T-cell (primary cell): ENCODE data around the gene GALNT9. TPM values are rescaled to one million over a fixed set of nuclear protein-coding genes. Genes with fewer than 3 reads are reported as not detected.

Experiments
- ATAC-seq, 4 experiments: fragments of 200-7000 bp in 3 of 4; fragments of 150-1000 bp in 1 of 4; cut with Tn5 transposase; replicated peaks in 1 of 4; 1 replicate in 3 of 4; 2 replicates in 1 of 4; pipeline ENCODE4 v1.10.0; 2021; ENCODE audit warnings: moderate library complexity in 3 of 4, mild to moderate bottlenecking in 2 of 4, moderate number of reproducible peaks in 1 of 4
- CTCF ChIA-PET, 2 donors: fragments of 300-600 bp; sonication (Branson Sonifier 250); formaldehyde crosslinking; loops; one replicate each; lab custom pipeline; 2022; ENCODE audit warnings: antibody characterized with exemption in 2 of 2; lab: Charles Lee
- POLR2A ChIA-PET, 2 donors: fragments of 300-600 bp; sonication (Branson Sonifier 250); formaldehyde crosslinking; loops; one replicate each; lab custom pipeline; 2022; ENCODE audit warnings: antibody characterized with exemption in 2 of 2; lab: Charles Lee
- DNase-seq, 35 experiments: peaks; one replicate each; pipeline versions ENCODE4 v3.0.0 to v3.0.0-alpha.2; 2013 to 2023
- H3K27ac ChIP-seq: one replicate; pipeline ENCODE4 v1.5.1; 2013; ENCODE audit warnings: low read length
- H3K27me3 ChIP-seq, 2 experiments: replicated peaks in 1 of 2; 1 replicate in 1 of 2; 2 replicates in 1 of 2; pipeline versions ENCODE4 v1.6.1 to v1.7.0; 2013; ENCODE audit warnings: low read length in 1 of 2, mixed read lengths in 1 of 2; ENCODE audit not compliant: control insufficient read depth in 2 of 2, insufficient read depth in 2 of 2; ENCODE audit errors: extremely low read depth in 1 of 2
- H3K36me3 ChIP-seq, 2 donors: 1 replicate in 1 of 2; 2 replicates in 1 of 2; pipeline versions ENCODE4 v1.6.1 to v1.7.0; 2013; ENCODE audit warnings: low read length in 1 of 2; ENCODE audit not compliant: control insufficient read depth in 2 of 2, insufficient read depth in 1 of 2; ENCODE audit errors: extremely low read depth in 1 of 2
- H3K4me1 ChIP-seq, 2 experiments: 1 replicate in 1 of 2; 2 replicates in 1 of 2; pipeline versions ENCODE4 v1.6.1 to v1.7.0; 2013; ENCODE audit warnings: low read length in 2 of 2, mixed read lengths in 1 of 2; ENCODE audit not compliant: insufficient read depth in 2 of 2, control insufficient read depth in 1 of 2; ENCODE audit errors: extremely low read depth in 1 of 2
- H3K4me3 ChIP-seq, 2 donors: 1 replicate in 1 of 2; 2 replicates in 1 of 2; pipeline versions ENCODE4 v1.5.1 to v1.7.0; 2013; ENCODE audit warnings: mild to moderate bottlenecking in 2 of 2, low read length in 1 of 2, moderate library complexity in 1 of 2; ENCODE audit not compliant: control insufficient read depth in 1 of 2; ENCODE audit errors: extremely low read depth in 1 of 2
- H3K9me3 ChIP-seq: 2 replicates; pipeline ENCODE4 v1.7.0; 2013
- H3K27ac Mint-ChIP-seq, 2 donors: one replicate each; pipeline ENCODE4 v1.8.0; 2020 to 2021; ENCODE audit warnings: mild to moderate bottlenecking in 2 of 2, mixed read lengths in 2 of 2
- H3K27me3 Mint-ChIP-seq, 2 donors: one replicate each; pipeline ENCODE4 v1.8.0; 2021 to 2022; ENCODE audit warnings: mixed read lengths in 2 of 2
- H3K36me3 Mint-ChIP-seq: one replicate; pipeline ENCODE4 v1.8.0; 2021; ENCODE audit warnings: mixed read lengths
- H3K4me1 Mint-ChIP-seq, 3 donors: one replicate each; pipeline ENCODE4 v1.8.0; 2020 to 2022; ENCODE audit warnings: mixed read lengths in 3 of 3, mild to moderate bottlenecking in 1 of 3
- H3K4me3 Mint-ChIP-seq, 3 donors: one replicate each; pipeline ENCODE4 v1.8.0; 2020 to 2022; ENCODE audit warnings: mild to moderate bottlenecking in 3 of 3, mixed read lengths in 3 of 3, moderate library complexity in 3 of 3
- H3K9me3 Mint-ChIP-seq, 3 donors: one replicate each; pipeline ENCODE4 v1.8.0; 2020 to 2022; ENCODE audit warnings: mixed read lengths in 3 of 3
- WGBS: methylation state at CpG from one replicate; pipeline ENCODE4 v1.1.5; 2013; ENCODE audit warnings: missing lambda C conversion rate; ENCODE audit not compliant: insufficient coverage; 5-methylcytosine and 5-hydroxymethylcytosine counted together
- total RNA-seq, 35 experiments: library from RNA in 6 of 35; stranded (reverse) in 6 of 35; fragments of 120-200 nt in 1 of 35; gene quantifications; one replicate each; pipeline versions ENCODE4 v1.2.1 to v1.2.4 and lab custom pipeline; 2013 to 2026

GALNT9 gene
- total RNA-seq, 5 donors from 2014 or later (not counting 1 experiment from before 2014, with no cell fraction given), result 0.72 TPM; not detected in 4

DNA sequence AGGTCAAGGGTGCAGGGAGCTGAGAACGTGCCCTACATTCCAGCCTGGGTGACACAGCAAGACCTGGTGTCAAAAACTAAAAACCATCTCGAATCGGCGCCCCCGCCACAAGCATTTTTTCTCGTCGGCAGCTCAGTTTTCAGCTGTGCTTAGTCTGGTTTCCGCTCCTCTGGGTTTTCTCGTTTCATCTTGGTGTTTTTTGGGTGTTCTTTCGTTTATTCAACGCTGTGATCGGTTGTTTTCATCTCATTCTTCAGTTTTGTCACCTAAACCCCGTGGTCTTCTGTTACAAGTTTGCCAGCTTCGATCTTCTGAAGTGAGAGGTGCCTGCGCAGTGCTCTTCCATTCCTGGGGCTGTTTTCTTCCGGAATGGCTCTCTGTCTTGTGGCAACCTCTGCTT, 143.7 kb downstream of the GALNT9 start:
- peak overlapping the region in 1 of 2 donors; percentile 41 for H3K4me3 ChIP-seq
- H3K4me1 Mint-ChIP-seq, result peaks cover 41 to 62% (median 59%) of the 10 kb centered on the region in 3 donors
- DNase-seq, result peak in 33 of 35 experiments; percentile 32 to 83 (median 54)

DNA sequence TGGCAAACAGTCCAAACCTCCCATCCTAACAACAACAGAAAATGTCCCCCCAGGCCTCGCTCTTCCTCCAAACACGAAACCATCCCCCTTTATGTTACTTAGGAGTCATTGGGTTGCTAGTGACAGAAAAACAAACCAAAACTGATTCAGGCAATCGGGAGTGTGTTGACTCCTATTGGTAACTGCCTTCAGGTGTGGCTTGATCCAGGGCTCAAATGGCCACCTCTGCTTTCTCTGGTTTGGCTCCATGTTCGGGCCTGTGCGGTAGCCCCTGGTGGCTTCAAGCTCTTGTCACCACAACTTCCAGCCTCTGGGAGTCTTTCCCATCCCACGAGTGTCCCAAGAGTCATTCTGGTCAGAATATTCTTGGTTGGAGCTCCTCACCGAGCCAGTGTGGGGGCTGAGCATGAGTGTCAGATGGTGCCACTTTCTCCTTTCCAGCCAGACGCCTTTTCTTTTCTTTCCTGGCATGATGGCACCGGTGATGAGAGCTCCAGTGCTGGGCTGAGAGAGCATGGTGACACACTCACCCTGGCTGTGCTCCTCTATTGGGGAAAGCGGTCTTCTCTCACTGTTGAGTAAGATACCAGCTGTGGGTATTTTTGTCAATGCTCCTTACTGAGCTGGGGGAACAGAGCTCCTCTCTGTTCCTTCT, 146.6 kb downstream of the GALNT9 start:
- no peaks in the 10 kb centered on the region for H3K9me3 Mint-ChIP-seq
- ATAC-seq, result no peak

More for the DNA sequence above, 143.7 kb downstream of the GALNT9 start:
- CTCF ChIA-PET, result interaction anchor here (0.6 to 1.3 kb wide), 4 partner anchors 32 to 95 kb away, joined by 4 to 12 read pairs (median 6); no protein-coding TSS in a partner anchor
- peak overlapping the region; percentile 63 to 97 (median 78) for H3K4me3 Mint-ChIP-seq
- Histone ChIP-seq H3K9me3 (peaks cover 3% of the 10 kb centered on the region), H3K36me3 (peaks cover 0 to 5% of the 10 kb centered on the region in 2 donors), H3K27me3 (no peaks in the 10 kb centered on the region), H3K4me1 (peaks cover 11 to 58% of the 10 kb centered on the region in 2 experiments), H3K27ac (peak overlapping the region; percentile 85)
- peak overlapping the region; percentile 90 for H3K27ac Mint-ChIP-seq
- POLR2A ChIA-PET, result interaction anchor here in 1 of 2 donors (0.6 to 1.0 kb wide), 2 partner anchors 23 to 915 kb away, joined by 3 to 4 read pairs; no protein-coding TSS in a partner anchor
- H3K9me3 Mint-ChIP-seq, result no peaks in the 10 kb centered on the region
- 25% methylated on average over 11 of the region's 16 CpGs for WGBS
- ATAC-seq, result peak; percentile 12 to 62 (median 24)
- H3K27me3 Mint-ChIP-seq, result no peaks in the 10 kb centered on the region
- peaks cover 3% of the 10 kb centered on the region for H3K36me3 Mint-ChIP-seq

DNA sequence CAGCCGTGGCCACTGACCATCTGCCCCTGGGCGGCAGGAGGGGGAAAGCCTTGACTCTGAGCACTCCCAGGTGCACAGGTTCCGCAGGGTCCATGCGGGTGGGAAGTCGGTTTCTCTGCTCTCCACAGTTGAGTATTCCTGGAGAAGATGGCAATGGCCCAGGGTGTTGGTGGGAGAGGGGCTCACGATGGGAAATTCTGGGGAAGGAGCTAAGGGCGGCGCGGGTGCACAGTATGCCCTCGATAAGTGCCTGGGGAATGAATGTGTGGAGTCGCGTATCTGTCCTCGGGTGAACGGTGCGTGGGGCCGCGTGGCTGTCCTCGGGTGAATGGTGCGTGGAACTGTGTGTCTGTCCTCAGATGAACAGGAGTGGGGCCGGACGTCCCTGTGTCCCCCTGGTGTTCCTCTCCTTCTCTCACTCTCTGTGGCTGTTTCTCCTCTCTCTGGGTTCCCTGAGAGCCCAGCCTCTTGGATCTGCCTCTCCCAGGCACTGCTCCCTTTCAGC, 147.1 kb downstream of the GALNT9 start:
- H3K4me1 Mint-ChIP-seq, result peaks cover 47 to 63% (median 57%) of the 10 kb centered on the region in 3 donors
- POLR2A ChIA-PET, result no interaction called here
- no peak for ATAC-seq
- H3K36me3 ChIP-seq, result no peaks in the 10 kb centered on the region
- peaks cover 0 to 6% of the 10 kb centered on the region in 2 experiments for H3K27me3 ChIP-seq
- no peak overlapping the region for H3K4me3 Mint-ChIP-seq
- no peaks in the 10 kb centered on the region for H3K9me3 Mint-ChIP-seq
- H3K9me3 ChIP-seq, result peaks cover 3% of the 10 kb centered on the region
- no peak overlapping the region for H3K27ac Mint-ChIP-seq
- H3K4me1 ChIP-seq, result peaks cover 16 to 50% of the 10 kb centered on the region in 2 experiments
- no peaks in the 10 kb centered on the region for H3K36me3 Mint-ChIP-seq
- no peaks in the 10 kb centered on the region for H3K27me3 Mint-ChIP-seq
- no peak overlapping the region for H3K27ac ChIP-seq
- H3K4me3 ChIP-seq, result no peak overlapping the region
- WGBS, result 96% methylated on average over 21 of the region's 21 CpGs
- no peak for DNase-seq
- CTCF ChIA-PET, result interaction anchor here in 1 of 2 donors (0.5 kb wide), 1 partner anchor 20 kb away, joined by 5 read pairs; no protein-coding TSS in a partner anchor

More for the DNA sequence above, 146.6 kb downstream of the GALNT9 start:
- Histone ChIP-seq H3K27ac (no peak overlapping the region), H3K36me3 (peaks cover 0 to under 1% of the 10 kb centered on the region in 2 donors), H3K4me3 (no peak overlapping the region), H3K4me1 (peaks cover 16 to 56% of the 10 kb centered on the region in 2 experiments), H3K9me3 (peaks cover 3% of the 10 kb centered on the region), H3K27me3 (peaks cover 0 to 5% of the 10 kb centered on the region in 2 experiments)
- Mint-ChIP-seq H3K4me1 (peaks cover 52 to 68% (median 62%) of the 10 kb centered on the region in 3 donors), H3K4me3 (no peak overlapping the region), H3K27me3 (no peaks in the 10 kb centered on the region), H3K36me3 (no peaks in the 10 kb centered on the region), H3K27ac (no peak overlapping the region)
- 88% methylated on average over 6 of the region's 10 CpGs for WGBS
- ChIA-PET POLR2A (interaction anchor here in 1 of 2 donors (0.6 kb wide), 1 partner anchor 67 kb away, joined by 3 read pairs; no protein-coding TSS in a partner anchor), CTCF (interaction anchor here in 1 of 2 donors (0.5 to 0.6 kb wide), 2 partner anchors 21 kb away, joined by 5 to 7 read pairs; no protein-coding TSS in a partner anchor)
- DNase-seq, result no peak

DNA sequence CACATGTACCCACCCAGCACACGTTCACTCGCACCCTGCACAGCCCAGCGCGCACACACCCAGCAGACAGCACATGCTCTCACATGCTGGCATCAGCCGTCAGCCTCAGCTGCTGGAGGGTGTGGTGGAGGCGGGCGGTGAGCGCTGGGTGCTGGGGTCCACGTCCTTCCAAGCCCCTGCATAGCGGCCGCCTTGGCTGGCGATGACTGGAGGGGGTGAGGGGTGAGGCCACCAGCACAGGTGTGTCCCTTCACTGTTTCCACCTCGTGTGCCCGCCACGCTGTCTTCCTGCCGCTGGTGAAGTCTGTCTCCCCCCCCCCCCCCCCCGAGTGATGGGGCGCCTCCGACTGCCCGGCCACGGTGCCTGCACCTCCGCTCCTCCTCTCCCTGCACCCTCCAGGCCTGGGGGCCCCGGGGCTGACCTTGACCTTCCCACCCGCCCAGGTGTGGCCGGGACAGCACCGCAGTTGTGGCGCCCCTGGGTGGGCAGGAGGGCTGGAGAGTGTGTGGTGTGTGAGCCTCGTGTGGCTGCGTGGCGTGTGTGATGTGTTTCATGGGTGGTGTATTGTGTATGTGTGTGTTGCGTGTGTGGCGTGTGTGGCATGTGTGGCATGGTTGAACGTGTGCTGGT, 147.7 kb downstream of the GALNT9 start:
- Histone ChIP-seq H3K4me1 (peaks cover 15 to 44% of the 10 kb centered on the region in 2 experiments), H3K9me3 (peaks cover 3% of the 10 kb centered on the region), H3K27me3 (peaks cover 0 to 12% of the 10 kb centered on the region in 2 experiments), H3K36me3 (no peaks in the 10 kb centered on the region), H3K27ac (no peak overlapping the region), H3K4me3 (no peak overlapping the region)
- H3K4me1 Mint-ChIP-seq, result peaks cover 45 to 61% (median 54%) of the 10 kb centered on the region in 3 donors
- CTCF ChIA-PET, result no interaction called here
- no peak overlapping the region for H3K27ac Mint-ChIP-seq
- POLR2A ChIA-PET, result no interaction called here
- H3K9me3 Mint-ChIP-seq, result no peaks in the 10 kb centered on the region
- ATAC-seq, result no peak
- H3K27me3 Mint-ChIP-seq, result no peaks in the 10 kb centered on the region
- DNase-seq, result no peak
- WGBS, result 92% methylated on average over 9 of the region's 33 CpGs
- H3K4me3 Mint-ChIP-seq, result no peak overlapping the region
- H3K36me3 Mint-ChIP-seq, result no peaks in the 10 kb centered on the region

DNA sequence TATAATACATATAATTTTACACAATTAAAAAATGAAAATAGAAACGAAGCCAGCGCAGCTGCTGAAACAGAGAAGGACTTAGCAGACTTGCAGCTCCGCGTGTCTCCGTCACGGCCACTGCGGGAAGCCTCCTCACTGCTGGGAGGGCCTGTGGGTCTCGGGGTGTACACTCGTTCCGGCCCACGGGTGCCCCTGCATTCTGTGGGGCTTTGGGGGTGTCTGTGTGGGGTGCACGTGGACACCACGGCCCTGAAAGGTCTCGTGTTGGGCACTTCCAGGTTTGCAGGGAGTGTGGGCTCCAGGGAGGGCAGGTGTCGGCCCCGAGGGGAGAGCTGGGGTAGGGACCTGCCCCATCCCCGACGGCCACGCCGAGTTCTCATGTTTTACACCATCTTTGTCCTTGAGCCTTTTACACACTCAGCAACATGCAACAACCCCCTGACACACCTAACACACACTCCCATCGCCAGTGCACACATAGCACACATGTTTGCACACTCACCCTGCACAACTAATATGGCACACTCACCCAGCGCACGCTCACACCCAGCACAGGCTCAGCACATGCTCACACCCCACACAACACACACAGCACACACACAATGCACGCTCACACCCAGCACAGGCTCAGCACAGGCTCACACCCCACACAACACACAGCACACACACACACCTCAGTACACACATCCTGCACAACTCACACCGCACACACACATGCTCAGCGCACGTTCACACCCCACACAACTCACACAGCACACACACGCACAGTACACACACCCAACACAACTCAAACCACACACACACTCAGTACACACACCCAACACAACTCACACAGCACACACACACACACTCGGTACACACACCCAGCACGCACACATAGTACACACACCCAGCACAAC, 148.5 kb downstream of the GALNT9 start:
- no peaks in the 10 kb centered on the region for H3K36me3 Mint-ChIP-seq
- Histone ChIP-seq H3K27ac (no peak overlapping the region), H3K36me3 (no peaks in the 10 kb centered on the region), H3K4me3 (no peak overlapping the region), H3K9me3 (peaks cover 3% of the 10 kb centered on the region), H3K4me1 (peaks cover 12 to 37% of the 10 kb centered on the region in 2 experiments), H3K27me3 (peaks cover 0 to 20% of the 10 kb centered on the region in 2 experiments)
- ATAC-seq (no peak), DNase-seq (no peak)
- H3K4me1 Mint-ChIP-seq, result peaks cover 39 to 54% (median 47%) of the 10 kb centered on the region in 3 donors
- H3K4me3 Mint-ChIP-seq, result no peak overlapping the region
- ChIA-PET POLR2A (no interaction called here), CTCF (no interaction called here)
- no peaks in the 10 kb centered on the region for H3K27me3 Mint-ChIP-seq
- peak overlapping the region in 1 of 2 donors; percentile 11 for H3K27ac Mint-ChIP-seq
- 89% methylated on average over 19 of the region's 30 CpGs for WGBS
- H3K9me3 Mint-ChIP-seq, result no peaks in the 10 kb centered on the region
